ENCODE data around the gene GPATCH3. TPM values are rescaled to one million over a fixed set of nuclear protein-coding genes. Genes with fewer than 3 reads are reported as not detected.

The GPATCH3 gene, protein sequence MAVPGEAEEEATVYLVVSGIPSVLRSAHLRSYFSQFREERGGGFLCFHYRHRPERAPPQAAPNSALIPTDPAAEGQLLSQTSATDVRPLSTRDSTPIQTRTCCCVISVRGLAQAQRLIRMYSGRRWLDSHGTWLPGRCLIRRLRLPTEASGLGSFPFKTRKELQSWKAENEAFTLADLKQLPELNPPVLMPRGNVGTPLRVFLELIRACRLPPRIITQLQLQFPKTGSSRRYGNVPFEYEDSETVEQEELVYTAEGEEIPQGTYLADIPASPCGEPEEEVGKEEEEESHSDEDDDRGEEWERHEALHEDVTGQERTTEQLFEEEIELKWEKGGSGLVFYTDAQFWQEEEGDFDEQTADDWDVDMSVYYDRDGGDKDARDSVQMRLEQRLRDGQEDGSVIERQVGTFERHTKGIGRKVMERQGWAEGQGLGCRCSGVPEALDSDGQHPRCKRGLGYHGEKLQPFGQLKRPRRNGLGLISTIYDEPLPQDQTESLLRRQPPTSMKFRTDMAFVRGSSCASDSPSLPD
- total RNA-seq: 15.8 TPM
- 15.8 TPM for polyA plus RNA-seq (ENCODE audit: insufficient read depth, low read depth, low replicate concordance)
- long read RNA-seq, donor 1, partial matches to known transcripts: 9 of 9 reads
- long read RNA-seq, donor 1, other reads (novel, unspliced or antisense): 0 of 9 reads
- long read RNA-seq, donor 2, partial matches to known transcripts: 0 of 1 reads
- long read RNA-seq, donor 2, other reads (novel, unspliced or antisense): 0 of 1 reads
- long read RNA-seq, donor 3, partial matches to known transcripts: 0 of 3 reads
- long read RNA-seq, donor 3, other reads (novel, unspliced or antisense): 0 of 3 reads
- long read RNA-seq, donor 4, partial matches to known transcripts: 0 of 1 reads
- long read RNA-seq, donor 4, other reads (novel, unspliced or antisense): 0 of 1 reads
- long read RNA-seq, donor 5: 0 reads
- long read RNA-seq, donor 6, partial matches to known transcripts: 0 of 1 reads
- long read RNA-seq, donor 6, other reads (novel, unspliced or antisense): 0 of 1 reads
- long read RNA-seq, donor 7, transcript GPATCH3-201 (7 exons, 2,123 nt): major isoform, 12 of 14 reads
- long read RNA-seq, donor 7, partial matches to known transcripts: 0 of 14 reads
- long read RNA-seq, donor 7, other reads (novel, unspliced or antisense): 2 of 14 reads
- long read RNA-seq, donor 8: 0 reads
- long read RNA-seq, donor 9, partial matches to known transcripts: 5 of 6 reads
- long read RNA-seq, donor 9, other reads (novel, unspliced or antisense): 0 of 6 reads
- long read RNA-seq, donor 10, partial matches to known transcripts: 0 of 2 reads
- long read RNA-seq, donor 10, other reads (novel, unspliced or antisense): 0 of 2 reads

DNA sequence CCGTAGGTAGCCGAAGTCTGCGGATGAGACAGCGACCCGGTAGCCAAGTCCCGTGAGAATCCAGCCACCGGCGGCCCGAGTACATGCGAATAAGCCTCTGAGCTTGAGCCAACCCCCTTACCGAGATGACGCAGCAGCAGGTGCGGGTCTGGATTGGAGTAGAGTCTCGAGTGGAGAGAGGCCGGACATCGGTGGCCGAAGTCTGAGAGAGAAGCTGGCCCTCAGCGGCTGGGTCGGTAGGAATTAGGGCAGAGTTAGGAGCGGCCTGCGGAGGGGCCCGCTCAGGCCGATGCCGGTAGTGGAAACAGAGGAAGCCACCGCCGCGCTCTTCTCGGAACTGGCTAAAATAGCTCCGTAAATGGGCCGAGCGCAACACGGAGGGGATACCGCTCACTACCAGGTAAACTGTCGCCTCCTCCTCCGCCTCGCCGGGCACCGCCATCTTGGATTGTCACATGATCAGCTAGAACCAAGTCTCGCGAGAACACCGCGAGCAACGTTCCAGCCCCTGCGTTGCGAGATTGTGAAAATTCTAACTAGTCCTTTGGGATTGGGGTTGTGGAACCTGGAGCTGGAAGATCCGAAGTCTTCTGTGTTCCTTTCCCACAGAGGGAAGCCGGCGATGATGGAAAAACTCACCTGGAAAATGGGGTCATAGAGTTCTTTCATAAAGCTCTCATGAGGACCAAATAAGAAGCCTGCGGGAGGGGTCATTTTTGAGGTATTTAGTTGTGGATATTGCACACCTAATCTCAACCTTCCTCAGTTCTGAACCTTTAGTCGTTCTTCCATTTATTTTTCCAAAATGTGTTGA is at the start of gene GPATCH3:
GPATCH3 (minus strand) TSS at position 467 of the 814 bp plus-strand sequence; CDS start at position 442, 25 bp downstream.
- peaks cover 0 to 14% (median 3%) of the 10 kb centered on the region in 3 donors for H3K4me1 ChIP-seq (ENCODE audit: control insufficient read depth in 2 of 3, insufficient read depth in 2 of 3, low read depth in 1 of 3, low read length in 3 of 3)
- DNase-seq: peak; percentile 94 to 97 (median 96)
- TF ChIP-seq, protein P1, sequence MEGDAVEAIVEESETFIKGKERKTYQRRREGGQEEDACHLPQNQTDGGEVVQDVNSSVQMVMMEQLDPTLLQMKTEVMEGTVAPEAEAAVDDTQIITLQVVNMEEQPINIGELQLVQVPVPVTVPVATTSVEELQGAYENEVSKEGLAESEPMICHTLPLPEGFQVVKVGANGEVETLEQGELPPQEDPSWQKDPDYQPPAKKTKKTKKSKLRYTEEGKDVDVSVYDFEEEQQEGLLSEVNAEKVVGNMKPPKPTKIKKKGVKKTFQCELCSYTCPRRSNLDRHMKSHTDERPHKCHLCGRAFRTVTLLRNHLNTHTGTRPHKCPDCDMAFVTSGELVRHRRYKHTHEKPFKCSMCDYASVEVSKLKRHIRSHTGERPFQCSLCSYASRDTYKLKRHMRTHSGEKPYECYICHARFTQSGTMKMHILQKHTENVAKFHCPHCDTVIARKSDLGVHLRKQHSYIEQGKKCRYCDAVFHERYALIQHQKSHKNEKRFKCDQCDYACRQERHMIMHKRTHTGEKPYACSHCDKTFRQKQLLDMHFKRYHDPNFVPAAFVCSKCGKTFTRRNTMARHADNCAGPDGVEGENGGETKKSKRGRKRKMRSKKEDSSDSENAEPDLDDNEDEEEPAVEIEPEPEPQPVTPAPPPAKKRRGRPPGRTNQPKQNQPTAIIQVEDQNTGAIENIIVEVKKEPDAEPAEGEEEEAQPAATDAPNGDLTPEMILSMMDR (IDR thresholded peaks at IDR 0.05; ENCODE audit: borderline replicate concordance, extremely low read depth, insufficient read depth): peak; percentile 24
- H3K4me3 ChIP-seq (ENCODE audit: low read length in 3 of 3): peak within 1 kb of the TSS; percentile 79 to 95 (median 81)
- H3K27ac ChIP-seq (ENCODE audit: low read depth in 2 of 2, low read length in 2 of 2): peak within 1 kb of the TSS; percentile 79 to 87
- H3K36me3 ChIP-seq (ENCODE audit: control insufficient read depth in 2 of 3, insufficient read depth in 3 of 3, low read length in 3 of 3): no peaks in the 10 kb centered on the region
- intact Hi-C loops (cut with DNase I): no loop called here
- no peak for FAIRE-seq
- H3K9ac ChIP-seq (ENCODE audit: low read length in 3 of 3): peak within 1 kb of the TSS; percentile 90 to 92 (median 90)
- no peaks in the 10 kb centered on the region for H3K27me3 ChIP-seq (ENCODE audit: control insufficient read depth, insufficient read depth, low read length)
- H3K9me3 ChIP-seq (ENCODE audit: control insufficient read depth in 2 of 3, insufficient read depth in 1 of 3, low read length in 3 of 3): no peaks in the 10 kb centered on the region

DNA sequence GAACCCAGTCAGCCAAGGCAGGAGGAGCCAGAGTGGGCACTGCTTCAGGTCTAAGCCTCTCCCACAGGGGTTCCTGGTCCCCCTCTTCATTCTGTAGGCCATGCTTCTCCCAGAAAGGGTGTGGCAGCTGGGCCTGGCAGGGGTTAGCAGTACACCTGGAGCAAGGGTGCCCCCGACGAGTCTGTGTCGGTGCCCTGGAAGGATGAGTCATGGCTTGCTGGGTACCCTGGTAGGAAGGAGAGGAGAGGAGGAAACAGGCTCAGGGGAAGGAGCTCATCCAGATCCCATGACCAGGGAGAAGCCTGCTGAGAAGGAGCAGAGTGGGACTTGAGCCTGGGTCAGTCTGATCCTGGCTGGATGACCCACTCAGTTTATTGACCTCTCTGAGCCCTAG is 49.7 kb upstream of the GPATCH3 start:
- FAIRE-seq (no peak), DNase-seq (no peak)
- Histone ChIP-seq H3K9me3 (ENCODE audit: control insufficient read depth in 2 of 3, insufficient read depth in 1 of 3, low read length in 3 of 3) (no peaks in the 10 kb centered on the region), H3K4me1 (ENCODE audit: control insufficient read depth in 2 of 3, insufficient read depth in 2 of 3, low read depth in 1 of 3, low read length in 3 of 3) (peaks cover 0 to 8% (median 0%) of the 10 kb centered on the region in 3 donors), H3K4me3 (ENCODE audit: low read length in 3 of 3) (no peak overlapping the region), H3K36me3 (ENCODE audit: control insufficient read depth in 2 of 3, insufficient read depth in 3 of 3, low read length in 3 of 3) (peaks cover 0 to 14% (median 11%) of the 10 kb centered on the region in 3 donors), H3K9ac (ENCODE audit: low read length in 3 of 3) (no peak overlapping the region), H3K27me3 (ENCODE audit: control insufficient read depth, insufficient read depth, low read length) (no peaks in the 10 kb centered on the region), H3K27ac (ENCODE audit: low read depth in 2 of 2, low read length in 2 of 2) (no peak overlapping the region)
- TF ChIP-seq, protein P1 (IDR thresholded peaks at IDR 0.05; ENCODE audit: borderline replicate concordance, extremely low read depth, insufficient read depth): no peak
- intact Hi-C loops (cut with DNase I): no loop called here
